NCI-H524 treated with DMSO at 0.1 percent for 48 hours (cell line): ENCODE results near the gene SORCS1.
"Not testable (repeated sequence)": the region's sequence is repeated elsewhere in the genome, so short reads cannot be mapped to it uniquely, and the experiment has no call there.

Experiments
- DNase-seq: peaks from one replicate; lab custom pipeline; 2025; lab: John Stamatoyannopoulos, UW

Gene SORCS1

DNA sequence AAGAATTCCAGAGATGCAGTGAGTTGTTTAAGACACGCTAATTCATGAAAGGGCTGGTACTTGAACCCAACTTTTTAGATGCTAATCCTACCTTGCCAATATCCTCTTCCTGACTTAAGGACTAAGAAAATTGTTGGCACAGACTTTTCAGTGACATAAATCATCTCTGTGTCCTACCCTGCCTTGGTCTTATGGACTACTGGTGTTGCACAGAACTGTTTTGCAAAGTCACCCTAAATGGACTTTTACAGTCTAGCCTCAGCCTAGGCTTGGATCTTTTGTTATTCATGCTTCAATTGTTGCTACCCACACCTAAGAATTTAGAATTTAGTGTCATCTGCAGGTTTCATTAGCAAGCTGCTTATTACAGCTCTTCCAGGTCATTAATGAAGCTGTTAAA is 112.7 kb downstream of the SORCS1 start:
- no peak for DNase-seq

DNA sequence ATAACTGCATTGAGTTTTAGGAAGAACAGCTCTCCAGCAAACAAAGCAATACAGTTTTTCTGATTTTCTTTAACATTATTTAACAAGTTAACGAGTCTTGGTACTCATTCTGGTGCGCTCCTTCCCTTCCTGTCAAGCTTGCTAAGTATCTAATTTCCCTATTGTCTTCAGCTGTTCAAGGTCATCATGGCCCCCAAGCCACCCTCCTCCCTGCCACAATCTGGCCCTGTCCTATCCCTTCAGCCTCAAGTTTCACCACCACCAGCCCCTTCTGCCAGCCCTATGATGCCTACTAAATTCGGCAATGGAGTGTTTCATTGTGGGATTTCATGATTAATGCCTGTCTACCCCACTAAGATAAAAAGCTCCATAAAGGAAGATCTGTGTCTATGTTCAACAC is 121.0 kb downstream of the SORCS1 start:
- DNase-seq = no peak

DNA sequence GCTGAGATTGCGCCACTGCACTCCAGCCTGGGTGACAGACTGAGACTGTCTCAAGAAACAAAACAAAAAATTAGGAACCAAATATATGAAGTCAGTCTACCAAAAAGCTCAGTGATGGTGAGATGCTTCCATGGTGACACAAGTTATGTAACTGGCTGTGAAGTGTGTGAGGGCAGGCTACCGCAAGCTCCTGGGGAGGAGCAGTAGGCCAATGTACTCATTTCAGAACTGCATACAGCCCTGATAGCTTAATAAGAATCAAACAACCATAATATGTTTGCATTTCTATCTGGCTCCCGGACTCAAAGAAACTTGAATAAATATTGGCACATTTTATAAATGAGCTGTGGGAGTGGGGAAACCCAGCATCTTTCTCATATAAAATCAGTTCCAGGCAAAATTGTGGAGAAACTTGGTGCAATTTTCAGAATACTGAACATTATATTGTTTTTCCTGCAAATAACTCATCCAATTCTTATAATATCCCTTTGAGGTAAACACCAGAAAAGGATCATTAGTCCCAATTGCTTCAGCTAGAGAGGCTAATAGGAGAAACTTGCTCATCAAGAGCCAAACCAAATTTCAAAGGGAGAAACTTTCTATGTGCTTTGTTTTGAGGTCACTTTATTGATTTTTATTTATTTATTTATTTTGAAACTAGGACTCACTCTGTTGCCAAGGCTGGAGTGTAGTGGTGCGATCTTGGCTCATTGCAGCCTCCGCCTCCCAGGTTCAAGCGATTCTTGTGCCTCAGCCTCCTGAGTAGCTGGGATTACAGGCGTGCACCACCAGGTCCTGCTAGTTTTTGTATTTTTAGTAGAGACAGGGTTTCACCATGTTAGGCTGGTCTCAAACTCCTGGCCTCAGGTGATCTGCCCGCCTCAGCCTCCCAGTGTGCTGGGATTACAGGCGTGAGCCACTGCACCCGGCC is 127.0 kb downstream of the SORCS1 start:
- no peak for DNase-seq

DNA sequence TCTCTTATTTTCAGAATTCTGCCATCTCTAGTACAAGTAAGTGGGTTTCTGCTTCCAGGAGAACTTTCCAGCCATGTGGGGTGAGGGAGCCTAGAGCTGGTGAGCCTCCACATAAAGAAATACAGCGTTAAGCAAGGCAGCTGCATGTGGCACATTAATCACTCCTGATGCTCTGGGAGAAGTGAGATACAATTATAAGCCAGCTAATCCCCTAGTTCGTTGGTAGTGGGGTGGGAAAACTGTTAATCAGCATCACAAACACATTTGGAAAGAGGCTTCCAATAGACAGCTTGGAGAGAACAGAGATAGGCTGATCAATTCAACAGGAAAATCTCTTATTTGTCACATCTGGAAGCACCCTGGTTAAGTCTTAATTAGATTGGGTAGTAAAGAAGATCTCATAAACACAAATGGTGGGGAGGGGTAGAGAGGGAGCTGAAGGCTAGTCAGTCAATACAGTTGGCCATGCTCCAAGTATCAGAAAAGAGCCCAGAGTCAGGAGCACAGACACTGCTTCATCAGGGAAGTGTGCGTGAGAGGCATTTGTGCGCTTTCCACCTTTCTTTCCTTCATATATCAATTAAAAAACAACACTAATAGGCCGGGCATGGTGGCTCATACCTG is 130.6 kb downstream of the SORCS1 start:
- no peak for DNase-seq

DNA sequence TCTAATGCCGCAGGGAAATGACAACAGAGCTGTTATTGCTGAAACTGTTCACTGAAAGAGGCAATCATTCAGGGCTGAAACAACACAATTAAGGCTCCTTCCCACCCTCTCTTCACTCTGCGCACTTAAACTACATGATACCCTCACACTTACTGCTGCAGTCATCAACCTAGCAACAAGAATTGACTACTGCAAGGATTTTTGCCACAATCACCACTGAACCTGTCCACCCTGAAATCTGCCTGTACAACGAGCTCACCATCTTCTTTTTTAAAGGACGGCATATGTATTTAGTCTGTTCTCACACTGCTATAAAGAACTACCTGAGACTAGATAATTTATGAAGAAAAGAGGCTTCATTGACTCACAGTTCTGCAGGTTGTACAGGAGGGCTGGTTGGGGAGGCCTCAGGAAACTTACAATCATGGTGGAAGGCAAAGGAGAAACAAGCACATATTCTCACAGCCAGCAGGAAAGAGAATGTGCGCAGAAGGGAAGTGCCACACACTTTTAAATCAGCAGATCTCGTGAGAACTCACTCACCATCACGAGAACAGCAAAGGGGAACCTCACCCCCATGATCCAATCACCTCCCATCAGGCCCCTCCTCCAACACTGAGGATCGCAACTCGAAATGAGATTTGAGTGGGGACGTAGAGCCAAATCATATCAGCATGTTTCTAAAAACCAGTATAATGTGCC is 131.7 kb downstream of the SORCS1 start:
- DNase-seq = no peak

DNA sequence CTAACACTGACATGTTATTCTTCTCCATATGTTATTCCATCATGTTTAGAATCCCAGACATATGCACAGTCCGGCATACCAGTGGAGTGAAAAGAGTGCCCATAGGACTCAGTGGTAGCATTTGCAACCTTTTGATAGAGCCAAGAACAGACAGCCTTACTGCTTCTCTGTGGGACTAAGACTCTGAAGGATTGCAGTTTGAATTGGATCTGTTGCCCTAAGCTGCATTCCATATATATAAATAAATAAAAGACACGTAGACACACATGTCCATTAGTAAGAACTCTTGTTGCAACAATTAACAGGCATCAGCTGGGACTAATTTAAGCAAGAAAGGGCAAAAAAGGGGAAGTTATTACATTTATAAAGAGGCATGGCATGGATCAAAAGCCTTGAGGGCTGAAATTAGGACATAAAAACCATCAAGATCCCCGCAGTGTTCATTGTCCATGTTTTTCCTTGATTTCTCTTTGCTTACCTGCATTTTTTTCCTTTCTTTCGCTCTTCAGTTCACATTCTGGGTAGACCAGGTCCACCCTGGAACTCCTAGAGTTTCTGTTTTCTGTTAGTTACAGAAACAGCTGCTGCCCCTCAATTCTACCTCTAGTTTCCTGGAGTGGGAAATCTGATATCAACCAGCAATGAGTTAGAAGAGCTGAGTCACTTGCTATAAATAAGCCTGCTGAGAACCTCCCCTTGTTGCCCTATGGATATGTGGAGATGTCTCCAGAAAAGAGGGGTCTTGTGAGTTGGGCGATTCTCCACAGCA is 132.4 kb downstream of the SORCS1 start:
- DNase-seq = no peak

DNA sequence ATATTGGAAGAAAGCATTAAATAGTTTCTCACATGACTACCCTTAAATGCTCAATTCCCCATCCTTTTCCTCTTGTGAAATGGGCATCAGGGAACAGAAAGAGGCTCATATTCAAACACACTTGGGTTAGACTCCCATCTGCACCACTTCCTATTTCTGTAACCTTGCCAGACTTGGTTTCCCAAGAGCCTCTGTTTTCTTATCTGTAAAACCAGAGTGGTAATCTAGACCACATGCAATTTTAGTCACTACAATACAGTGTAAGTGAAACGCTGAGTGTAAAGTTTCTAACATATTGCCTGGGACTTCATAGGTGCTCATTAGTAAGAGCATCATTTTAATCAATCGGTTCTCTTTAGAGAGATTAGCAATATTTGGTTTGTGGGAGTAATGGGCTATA is 136.3 kb downstream of the SORCS1 start:
- DNase-seq = no peak

DNA sequence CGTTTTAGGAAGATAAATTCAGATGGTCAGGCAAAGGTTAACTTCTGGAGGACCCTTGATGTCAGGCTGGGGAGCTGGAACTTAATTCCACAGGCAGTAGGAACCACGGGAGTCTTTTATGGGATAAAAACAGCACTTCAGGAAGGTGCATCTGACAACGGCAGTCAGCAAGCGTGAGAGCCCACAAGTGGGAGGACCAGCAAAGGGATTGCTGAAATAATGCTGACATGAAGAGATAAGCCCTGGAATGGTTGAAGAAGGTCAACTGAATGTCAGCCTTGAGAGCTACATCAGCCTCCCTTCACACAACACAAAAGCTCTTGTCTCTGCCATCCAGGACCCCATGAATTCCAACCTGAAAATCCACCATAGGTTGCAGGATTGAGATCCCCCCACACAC is 138.8 kb downstream of the SORCS1 start:
- no peak for DNase-seq

DNA sequence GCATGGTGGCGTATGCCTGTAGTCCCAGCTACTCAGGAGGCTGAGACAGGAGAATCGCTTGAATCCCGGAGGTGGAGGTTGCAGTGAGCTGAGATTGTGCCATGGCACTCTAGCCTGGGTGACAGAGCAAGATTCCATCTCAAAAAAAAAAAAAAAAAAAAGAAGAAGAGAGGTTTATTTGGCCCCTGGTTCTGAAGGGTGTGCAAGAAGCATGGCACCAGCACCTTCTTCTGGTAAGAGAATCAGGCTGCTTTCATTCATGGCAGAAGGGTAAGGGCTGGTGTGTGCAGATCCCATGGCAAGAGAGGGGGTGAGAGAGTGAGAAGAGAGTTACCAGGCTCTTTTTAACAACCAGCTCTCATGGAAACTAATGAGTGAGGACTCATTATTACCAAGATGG is 140.5 kb downstream of the SORCS1 start:
- DNase-seq = not testable (repeated sequence)

DNA sequence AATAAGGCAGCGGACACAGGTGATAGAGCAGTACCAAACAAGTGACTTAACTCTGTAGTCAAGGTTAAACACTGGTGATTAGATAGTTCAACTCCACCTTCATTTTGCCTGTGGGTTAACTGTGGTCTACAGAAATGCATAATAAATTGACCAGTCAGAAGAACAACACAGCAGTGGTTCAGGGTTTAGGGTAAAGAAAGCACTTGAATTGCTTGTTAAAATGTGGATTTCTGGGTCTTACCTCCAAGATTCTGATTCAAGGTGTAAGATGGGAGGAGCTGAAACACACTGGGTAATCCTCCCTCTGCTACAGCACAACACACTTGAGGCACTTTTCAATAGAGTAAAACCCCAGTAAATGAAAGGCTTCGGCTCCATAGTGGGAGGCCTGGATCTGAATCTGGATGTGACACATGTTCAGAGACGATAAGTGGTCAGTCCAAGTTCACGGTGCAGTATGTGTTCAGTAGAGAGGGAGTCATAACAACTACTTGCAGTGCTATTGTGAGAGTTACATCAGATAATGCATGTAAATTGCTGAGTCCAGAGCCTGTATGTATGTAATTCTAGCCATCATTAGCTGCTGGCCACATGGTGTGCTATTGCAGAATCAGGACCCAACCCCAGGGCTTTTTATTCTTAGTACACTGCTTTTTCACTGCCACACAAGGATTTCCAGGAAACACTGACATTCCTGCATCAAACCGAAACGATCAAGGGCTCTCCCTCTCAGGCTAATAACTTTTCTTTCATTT is 141.7 kb downstream of the SORCS1 start:
- no peak for DNase-seq

DNA sequence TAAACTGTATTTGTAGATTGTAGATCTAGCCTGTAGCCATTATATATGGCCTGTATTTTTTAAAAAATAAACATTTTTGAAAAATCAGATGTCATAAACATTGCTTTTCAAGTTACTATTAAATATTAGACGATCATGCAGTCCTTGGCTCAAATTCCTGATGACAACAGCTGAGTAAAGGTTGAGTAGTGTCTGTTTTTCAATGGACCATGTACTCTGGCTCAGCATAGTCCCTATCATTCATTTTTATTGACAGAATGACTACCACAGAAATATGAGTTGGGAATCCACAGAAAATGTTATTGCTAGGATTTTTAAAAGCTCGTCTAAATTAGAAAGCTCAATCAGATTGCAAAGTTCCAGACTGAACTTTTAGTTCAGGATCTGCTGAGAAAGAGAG is 145.4 kb downstream of the SORCS1 start:
- no peak for DNase-seq

DNA sequence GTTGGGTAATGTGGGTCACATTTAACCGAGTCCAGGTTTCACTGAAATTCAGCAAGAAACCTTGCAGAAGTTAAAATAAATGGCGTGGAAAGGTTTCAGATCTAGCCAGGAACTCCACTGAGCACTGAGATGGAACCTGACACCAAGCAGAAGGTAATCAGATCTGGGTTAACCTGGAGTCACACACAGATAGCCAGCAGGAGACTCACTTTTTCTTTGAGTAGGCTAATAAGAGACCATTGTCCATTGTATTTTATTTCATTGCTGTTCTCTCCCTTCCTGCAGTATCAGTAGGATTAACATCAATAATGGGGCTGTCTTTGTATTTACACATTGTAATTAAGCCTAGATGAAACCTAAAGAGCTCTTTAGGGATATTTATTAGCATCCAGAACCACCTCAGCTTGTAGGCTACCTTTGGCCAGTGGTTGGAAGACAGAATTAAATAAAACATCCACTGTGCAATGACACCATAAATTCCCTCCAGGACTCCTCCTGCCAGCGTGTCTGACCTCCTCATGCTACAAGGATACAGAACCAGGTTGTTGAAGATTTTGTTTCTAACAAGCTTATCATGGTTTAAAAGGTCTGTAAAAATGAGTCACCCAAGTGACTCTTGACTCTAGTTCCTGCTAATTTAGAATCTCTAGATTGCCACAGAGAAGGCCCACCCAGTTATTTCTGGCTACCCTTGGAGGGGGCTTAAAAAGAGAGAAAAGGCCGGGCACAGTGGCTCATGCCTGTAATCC is 151.1 kb downstream of the SORCS1 start:
- no peak for DNase-seq

DNA sequence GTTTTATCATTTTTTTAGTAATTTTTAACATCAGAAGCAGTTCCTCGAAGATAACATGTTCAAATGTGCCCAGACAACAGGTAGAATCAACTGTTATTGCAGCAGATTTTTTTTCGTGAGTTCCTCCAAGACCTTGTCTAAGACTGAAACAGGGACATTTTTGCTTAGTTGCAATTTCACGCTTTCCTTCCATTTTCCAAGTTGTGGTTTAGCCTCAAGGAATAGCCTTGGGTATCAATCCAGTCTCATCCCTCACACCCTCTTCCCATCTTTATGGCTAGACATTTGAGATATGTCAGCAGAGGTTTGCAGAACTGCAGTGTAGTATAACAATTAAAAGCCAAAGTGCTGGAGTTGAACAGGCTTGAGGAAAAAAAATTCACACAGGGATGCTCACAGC is 152.5 kb downstream of the SORCS1 start:
- DNase-seq = no peak

DNA sequence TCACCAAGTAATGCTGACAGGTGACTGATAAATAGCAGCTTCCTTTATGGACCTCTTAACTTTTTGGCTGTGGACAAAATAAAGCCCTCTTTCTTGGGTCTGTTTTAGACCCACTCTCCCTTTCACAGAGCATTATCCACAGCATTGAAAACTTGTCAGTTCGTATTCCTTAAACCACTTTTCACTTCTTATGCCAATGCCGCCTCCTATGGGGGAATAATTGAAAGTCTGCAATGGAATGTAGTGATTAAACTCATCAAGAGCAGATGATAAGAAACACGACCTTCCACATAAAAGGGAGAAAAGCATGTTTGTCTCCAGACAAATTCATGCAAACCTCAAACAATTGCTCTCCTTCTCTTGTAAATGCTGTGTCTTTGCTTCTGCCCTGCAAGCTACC is 153.4 kb downstream of the SORCS1 start:
- no peak for DNase-seq

DNA sequence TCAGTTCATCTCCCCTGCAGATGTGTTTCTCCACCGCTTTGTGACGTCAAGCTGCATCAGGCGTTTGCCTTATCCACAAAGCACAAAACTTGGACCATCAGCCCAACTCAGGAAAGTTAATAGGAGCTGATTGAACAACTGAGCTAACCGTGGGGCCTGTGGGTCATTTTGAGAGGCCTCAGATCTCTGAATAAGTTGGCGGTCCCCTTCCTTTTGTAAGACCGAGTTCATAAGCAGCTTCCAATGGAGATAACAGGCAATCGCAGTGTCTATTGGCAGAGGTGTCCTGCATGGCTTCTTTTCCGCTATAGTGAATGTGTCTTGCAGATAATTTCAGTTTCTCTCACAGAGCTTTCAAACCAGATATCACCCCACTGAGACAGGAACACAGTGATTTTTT is 154.0 kb downstream of the SORCS1 start:
- no peak for DNase-seq

DNA sequence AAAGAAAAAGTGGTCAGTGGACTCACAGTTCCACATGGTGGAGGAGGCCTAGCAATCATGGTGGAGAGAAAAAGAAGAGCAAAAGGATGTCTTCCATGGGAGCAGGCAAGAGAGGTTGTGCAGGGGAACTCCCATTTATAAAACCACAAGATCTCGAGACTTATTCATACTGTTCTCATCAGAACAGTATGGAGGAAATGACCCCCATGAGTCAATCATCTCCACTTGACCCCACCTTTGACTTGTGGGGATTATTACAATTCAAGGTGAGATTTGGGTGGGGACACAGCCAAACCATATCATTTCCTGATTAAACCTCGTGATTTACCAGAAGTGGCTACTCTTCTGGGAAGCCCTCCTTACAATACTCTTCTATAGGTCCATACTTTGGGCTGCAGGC is 160.1 kb downstream of the SORCS1 start:
- DNase-seq = no peak

DNA sequence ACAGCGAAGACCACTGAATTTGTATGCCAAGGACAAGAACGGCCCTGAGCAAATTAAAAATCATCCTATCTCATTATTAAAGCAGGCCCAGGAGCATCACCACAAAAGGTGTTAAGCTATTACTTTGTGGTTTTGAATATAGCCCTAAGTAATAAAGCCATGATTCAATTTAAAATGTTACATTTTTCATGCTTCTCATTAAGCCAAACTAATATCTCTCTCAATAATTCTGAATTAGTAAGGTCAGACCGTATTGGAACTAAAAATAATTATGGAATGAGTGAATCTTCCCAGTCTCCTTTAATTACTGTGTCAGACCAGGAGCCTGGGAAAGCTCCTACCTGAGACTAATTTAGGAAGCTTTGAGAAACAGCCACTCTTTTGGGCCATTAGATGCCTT is 162.4 kb downstream of the SORCS1 start:
- no peak for DNase-seq

DNA sequence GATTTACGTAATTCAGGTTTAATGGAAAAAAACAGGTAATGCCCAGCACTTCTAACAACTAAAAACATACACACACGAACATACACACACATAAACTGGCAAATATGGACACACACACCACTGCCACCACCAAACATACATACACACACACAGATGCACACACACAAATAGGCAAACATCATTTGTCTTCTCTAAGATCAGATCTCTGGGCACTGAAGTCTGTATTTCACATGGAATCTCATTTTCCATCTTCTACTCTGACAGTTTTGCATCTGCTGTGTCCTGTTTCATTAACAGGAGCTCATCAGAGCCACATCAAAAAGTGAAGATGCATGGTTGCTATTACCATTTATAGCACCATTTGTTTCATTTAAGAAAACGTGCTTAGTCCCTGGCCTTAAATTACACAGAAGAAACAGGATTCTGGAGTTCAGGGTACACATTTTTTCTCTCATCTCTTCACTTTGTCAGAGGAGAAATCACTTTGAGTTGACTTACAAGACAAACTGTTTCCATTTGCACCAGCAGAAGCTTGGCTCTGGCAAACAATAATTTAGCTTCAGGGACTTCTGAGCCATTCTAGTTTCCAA is 165.3 kb downstream of the SORCS1 start:
- no peak for DNase-seq

DNA sequence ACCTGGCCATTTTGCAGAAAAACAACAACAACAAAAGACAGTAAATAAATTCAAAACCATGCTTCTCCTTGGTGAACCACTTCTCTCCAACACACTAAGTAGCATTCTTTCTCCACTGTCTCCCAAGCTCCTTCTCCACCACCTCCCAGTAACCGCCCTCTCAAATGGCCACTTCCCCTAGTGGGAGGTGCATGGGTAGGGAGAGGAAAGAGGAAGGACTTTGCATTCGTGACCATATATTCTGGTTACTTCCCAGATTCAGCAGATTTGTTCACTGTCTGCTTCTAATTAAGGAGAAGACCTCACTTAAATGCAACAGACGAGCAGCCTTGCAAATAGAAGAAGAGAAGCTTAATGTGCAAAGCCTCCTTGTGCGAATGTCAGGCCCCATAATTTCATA is 166.8 kb downstream of the SORCS1 start:
- DNase-seq = no peak

DNA sequence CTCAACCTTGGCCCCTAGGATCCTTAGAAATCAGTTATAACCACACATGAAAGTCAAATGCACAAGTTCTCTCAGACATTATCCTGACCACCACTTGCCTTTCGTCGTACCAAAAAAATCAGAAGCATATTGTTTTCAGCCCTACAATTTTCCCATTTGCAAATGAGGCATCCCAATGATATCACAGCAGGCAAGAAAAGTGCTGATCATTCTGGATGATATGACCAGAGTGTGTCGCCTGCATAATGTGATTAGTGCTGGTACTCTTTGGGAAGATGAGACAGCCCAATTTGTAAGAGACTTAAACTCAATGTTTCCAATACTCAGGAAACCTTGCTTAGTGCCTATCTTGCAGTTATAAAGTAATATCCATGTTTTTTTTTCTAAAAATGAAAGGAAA is 168.0 kb downstream of the SORCS1 start:
- DNase-seq = no peak
